HG03066 (cell line): ENCODE measurements around the gene ARL10.

Source experiments
- ATAC-seq: cut with Tn5 transposase; IDR thresholded peaks from one replicate; pipeline ENCODE4 v1.9.1; 2021; ENCODE audit warnings: low read depth; ENCODE audit not compliant: unreplicated experiment

Gene ARL10

DNA sequence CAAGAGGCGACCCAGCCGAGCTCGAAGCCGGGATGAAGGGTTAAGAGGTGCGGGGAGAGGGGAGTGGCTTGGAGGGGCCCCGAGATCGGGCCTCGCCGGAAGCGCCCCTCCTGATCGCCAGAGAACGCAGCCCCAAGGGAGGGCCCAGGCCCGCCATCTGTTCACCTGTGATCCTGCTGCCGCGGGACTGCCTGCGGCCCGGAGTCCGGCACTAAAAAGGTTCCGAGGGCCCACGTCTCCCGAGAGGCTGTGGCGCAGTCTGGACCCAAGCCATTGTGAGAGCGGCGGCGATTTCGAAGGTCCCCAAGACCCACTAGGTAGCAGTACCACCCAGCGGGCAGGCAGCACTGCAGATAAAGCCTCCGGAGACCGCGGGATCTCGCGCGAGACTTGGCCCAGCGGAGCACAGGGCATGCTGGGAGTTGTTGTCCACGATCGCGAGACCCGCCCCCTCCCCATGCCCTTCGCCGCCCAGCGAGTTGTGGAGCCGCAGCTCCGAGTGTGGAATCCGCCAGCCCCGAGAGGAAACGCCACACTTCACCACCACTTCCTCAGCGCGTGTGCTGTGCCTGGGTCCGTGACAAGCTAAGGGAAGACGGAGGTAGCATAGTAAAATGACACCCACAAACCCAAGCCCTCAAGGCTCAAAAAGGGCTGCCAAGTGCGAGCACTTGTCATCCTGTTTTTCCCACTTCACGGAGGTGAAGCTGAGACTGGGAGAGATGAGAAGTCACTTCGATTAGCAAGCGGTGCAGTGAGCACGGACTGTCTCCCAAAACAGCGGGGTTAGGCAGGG is 3.7 kb upstream of the ARL10 start, which contains the start of gene KIAA1191:
Gene KIAA1191, minus strand, starts transcription at position 328 of the 796 bp plus-strand sequence. CDS start 2,256 bp downstream, outside the sequence.
- peak; percentile 87 for ATAC-seq

DNA sequence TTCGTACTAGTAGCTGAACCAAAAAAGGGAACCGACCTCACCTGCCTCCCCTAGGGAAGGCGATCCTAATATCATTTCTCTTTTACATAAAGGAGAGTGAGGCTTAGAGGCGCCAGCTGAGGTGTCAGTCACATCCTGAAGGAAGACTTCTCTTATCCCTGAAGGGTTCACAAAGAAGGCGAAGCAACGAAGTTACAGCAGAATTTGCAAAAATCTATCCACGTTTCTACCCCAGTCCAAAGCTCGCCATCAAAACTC is 3.1 kb upstream of the ARL10 start:
- ATAC-seq, result peak; percentile 4

DNA sequence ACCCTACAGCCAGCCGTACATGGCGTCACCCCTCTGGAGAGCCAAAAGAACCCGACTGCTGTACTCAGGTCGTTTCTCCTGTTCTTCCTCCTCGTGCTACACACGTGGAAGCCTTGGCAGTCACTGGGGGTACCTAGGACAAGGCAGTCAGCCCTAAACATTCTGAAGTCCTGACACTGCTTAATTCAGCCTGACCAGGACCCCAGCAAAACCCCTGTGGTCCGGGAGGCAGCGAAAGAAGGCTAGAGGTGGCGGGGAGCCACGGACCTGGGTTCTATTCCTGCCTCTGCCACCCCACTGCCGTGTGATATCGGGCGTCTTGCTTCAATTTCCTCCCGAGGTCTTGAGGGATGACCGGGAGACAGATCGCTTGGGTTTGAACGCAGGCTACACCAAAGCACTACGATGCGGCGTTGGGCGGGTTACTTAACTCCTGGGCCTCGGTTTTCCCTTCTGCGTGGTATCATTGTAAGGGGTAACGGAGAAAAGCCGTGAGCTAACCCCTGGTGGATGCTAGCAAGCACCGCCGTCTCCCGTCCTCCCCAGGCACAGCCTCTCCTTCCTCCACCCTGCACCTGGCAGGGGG is 429 bp upstream of the ARL10 start:
- no peak for ATAC-seq

DNA sequence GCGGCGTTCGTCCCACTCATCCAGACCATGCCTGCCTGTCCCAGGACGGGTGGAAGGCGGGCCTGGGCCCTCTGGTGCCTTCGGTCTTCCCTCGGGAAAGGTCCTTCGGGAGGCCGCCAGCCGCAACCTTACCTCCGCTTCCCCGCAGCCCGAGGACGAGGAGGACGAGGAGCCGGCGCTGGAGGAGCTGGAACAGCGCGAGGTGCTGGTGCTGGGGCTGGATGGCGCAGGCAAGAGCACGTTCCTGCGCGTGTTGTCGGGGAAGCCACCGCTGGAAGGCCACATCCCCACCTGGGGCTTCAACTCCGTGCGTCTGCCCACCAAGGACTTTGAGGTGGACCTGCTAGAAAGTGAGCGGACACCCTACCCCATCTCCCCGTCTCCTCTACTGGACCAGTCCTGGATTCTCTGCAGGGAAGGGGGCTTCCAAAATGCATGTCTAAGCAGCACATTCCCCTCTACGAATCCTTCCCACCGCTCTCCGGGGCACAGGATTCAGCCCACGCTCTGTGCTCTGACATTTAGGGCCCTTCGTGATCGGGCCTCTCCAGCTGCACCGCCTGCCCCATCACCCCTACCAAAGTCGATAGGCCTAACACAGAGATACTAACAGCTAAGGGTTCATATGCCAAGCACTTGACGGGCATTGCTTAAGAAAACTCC is 1.1 kb downstream of the ARL10 start:
- ATAC-seq, result no peak

DNA sequence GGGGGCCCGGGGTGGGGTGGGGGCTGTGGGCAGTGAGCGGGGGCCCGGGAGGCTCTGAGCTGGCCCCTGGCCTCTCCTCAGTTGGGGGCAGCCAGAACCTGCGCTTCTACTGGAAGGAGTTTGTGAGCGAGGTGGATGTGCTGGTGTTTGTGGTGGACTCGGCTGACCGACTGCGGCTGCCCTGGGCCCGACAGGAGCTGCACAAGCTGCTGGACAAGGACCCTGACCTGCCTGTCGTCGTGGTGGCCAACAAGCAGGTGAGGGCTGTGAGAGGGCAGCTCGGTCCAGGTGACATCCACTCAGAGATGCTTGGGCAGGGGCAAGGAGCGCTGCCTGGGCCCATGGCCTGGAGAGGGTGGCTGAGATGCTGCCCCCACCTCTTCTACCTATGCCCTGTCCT is 3.4 kb downstream of the ARL10 start:
- ATAC-seq, result no peak

DNA sequence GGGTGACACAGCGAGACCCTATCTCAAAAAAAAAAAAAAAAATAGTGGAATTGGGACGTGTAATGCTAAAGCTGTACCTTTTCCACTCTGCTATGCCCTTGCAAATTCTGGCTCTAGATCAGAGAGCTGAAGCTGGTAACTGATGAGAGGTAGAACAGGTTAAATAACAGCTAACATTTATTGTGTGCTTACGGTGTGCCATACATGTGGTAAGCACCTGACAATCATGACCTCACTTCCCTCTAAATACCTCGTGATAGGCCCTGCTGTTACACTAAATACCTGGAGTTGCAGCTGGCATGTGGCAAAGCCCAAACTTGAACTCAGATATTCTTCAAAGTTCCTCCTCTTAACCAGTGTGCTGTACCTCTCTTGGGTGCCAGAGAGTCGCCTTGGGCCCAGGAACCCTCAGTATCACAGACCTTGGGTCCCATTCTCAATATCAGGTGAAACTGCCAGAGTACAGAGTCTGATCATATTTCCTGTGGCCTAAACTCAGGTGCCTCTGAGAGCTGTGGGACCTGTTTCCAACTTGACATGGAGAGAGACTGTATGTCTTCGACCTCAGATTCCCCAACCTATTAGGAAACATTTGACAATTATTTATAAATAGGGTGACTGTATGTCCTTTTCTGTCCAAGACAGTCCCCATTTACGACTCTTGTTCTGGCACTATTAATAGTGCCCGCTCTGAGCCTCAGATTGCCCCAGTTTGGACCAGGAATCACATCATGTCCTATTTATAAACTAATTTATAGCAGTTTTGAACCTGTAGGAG is 4.8 kb downstream of the ARL10 start:
- no peak for ATAC-seq

DNA sequence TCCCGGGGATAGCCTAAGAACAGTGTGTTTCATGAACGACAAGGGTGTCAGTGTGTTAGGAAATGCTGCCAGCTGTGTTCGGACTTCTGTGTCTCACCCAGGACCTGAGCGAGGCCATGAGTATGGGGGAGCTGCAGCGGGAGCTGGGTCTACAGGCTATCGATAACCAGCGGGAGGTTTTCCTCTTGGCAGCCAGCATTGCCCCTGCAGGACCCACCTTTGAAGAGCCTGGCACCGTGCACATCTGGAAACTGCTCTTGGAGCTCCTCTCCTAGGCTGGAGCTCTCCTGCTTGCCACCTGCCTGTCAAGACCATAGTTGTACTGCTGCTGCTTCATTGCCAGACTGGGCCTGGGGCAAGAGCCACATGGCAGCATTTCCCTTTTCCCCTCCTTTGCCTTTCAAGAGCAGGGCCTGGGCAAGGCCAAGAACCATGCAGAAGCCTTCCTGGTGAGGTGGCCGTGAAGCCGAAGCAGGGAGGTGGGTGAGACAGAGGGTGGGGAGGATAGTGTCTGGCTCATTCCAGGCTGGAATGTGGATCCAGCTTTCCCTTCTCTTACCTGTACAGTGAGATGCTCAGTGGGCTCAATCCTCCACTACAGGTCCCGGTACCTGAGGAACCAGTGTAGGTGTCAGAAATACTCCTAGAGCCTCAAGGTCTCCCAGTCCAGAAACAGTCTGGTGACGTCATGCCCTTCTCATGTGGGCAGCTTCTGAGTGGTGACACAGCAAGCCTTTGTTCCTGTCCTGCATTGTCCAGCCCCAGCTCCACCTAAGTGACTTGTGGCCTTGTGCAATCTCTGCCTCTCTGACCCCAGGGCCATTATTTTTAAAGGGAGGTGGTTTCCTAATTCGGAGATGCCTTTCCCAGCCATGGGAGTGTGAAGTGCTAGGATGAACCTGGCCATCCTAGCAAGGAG is 6.6 kb downstream of the ARL10 start:
- ATAC-seq, result no peak

DNA sequence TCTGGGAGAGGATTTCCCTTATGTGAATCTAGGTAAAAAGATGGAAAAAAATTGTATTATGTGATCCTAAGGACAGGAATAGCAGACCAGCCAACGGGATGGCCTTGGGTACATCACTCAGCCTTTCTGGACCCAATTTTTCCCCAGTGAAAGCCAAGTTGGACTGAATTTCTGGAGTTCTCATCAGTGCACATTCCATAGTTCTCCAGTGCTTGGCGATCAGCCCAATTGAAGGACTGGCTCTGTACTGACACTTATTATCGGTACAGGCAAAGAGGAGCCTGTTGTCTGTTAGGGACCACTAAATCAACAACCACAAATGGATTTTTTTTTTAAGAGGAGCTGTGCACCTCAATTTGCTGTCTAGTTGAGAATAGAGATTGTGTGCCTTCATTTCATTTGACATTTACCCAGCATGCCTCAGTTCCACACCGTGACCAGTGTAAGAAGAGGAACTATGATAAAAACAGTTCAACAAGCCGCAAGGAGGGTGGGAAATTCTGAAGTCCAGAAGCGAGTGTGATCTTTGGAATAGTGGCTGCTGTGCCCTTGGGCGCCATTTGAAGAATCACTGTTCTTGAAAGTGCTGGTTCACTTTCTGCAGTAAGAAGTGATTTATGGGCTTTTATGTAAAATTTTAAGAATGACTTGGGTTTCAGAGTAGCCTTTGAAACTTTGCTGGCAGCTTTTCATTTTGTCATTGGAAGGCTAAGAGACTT is 8.0 kb downstream of the ARL10 start:
- no peak for ATAC-seq

DNA sequence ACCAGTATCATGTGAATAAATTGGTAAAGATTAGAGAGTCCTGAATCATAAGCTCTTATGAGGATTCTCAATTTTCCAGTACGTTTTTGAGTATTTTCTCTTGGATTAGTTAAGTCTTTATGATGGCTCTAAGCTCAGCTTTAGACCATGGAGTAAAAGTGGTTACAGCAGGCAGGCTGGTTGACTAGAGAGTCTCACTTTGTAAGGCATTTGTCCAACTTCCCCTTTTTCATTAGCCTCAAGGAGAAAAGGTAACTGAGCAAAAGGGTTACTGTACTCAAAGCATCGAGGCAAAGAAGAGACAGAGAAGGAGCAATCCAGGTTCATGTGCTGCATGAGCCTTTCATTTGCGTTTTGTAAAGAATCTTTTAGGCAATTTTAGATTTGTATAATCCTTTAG is 14.6 kb downstream of the ARL10 start:
- ATAC-seq, result no peak

DNA sequence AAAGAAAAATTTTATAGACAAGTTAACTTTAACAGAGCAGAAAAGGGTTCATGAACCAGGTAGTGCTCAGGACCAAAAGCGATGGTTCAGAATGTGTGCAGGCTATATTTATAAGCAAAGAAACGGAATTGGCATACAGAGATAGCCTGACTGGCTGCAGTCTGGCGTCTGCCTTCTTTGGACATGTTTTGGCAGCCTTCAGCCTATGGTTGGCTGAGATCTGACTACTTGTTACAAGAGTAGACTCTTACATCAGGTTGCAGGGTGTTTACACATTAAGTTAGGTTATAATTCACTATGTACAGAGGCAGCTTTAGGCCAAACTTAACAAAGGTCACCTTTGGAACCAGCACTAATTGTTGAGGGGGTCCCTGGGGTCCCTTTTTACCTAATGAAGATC is 16.1 kb downstream of the ARL10 start:
- ATAC-seq, result no peak

DNA sequence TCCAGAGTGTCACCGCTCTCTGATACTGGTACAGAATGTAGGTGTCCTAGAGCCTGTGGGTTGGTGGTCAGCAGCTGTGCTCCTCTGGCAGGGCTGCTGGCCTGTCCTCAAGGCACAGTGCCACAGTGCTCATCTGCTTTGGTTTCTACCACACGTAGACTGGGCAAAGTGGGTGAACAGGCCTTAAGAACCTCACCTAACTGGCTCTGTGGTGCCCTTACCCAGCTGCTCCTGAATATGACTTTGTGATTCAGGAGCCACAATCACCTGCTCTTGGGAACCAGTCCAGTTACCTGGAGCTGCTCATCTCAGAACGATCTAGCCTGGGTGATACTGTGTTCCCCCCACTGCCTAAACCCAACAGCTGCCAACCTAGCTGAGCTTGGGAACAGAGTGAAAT is 16.7 kb downstream of the ARL10 start:
- ATAC-seq, result no peak

DNA sequence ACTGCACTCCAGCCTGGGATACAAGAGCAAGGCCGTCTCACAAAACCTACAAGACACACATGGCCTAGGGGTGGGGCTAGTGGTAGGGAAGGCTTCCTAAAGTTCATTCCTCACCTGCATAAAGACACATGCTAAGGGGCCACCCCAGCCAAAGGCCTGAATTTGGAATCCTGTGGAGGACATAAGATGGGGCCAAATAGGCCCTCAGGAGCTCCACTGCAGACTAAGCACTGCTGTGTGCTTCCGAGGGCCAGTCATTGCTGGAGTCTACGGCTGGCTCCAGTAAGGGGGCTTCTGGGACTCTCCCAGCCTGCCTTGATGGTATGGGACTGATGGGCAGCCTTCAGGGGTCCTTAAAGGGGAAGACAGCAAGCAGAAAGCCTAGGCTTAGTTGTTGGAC is 17.4 kb downstream of the ARL10 start:
- ATAC-seq, result no peak

DNA sequence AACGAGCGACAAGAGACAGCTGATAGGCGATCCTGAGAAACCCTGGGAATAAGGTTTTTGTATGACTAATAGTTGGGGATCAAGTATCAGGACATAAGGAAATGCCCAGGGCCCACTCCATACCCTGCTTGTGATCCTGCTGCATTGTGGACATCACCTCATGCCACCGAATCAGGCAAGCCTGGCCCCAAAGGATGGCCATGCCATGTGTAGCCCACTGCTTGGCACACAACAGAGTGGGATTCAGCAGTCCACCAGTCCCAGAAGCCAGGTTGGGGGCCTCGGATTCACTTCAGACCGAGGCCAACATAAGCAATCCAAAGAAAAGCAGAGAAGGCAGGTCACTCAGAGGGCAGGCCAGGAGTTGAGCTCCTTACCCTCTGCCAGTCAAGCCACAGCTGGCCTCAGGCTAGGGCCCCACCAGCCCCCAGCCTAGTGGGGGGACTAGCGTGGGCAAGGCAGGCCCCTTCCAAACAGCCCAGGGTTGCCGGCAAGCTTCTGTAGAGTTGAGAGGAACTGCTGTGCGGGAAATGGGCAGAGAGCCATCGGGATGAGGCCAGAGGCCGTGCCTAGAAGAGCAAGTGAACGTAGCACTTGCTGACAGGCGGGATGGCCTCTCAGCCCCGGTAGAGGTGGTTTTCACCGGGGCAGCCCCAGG is 18.1 kb downstream of the ARL10 start:
- no peak for ATAC-seq

DNA sequence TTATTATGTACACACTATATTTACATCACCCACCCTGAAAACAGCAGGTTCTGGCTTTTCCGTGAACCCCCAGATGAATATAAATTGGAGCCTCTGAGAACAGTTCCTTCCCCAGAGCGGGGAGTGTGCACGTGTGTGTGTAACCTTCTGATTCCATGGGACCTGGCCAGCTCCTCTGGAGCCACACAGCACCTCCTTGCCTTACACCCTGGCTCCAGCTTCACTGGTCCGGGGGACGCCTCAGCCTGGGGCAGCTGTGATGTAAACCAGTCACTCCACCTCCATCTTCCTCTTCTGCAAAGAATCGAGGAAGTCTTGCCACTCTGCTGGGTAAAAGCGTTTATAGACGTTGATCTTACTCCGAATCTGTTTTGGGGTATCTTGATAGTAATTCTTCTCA is 18.7 kb downstream of the ARL10 start:
- ATAC-seq, result no peak

DNA sequence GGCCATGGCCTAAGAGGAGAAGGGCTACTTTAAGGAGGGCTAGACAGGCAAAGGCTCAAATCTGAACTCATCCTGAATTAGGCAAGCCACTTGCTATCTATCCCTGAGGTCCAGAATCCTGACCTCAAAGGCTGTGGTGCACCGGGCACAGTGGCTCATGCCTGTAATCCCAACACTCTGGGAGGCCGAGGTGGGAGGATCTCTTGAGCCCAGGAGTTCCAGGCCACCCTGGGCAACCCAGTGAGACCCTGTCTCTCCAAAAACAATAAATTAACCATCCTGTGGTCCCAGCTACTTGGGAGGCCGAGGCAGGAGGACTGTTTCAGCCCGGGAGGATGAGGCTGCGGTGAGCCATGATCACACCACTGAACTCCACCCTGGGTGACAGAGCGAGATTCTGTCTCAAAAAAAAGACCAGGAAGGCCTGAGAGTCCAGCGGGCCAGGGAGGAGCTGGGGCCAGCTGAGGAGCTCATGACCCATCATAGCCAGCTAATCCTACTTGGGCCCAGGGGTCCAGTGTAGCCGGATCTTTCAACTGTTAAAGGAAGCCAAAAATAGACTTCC is 19.2 kb downstream of the ARL10 start:
- ATAC-seq, result no peak

DNA sequence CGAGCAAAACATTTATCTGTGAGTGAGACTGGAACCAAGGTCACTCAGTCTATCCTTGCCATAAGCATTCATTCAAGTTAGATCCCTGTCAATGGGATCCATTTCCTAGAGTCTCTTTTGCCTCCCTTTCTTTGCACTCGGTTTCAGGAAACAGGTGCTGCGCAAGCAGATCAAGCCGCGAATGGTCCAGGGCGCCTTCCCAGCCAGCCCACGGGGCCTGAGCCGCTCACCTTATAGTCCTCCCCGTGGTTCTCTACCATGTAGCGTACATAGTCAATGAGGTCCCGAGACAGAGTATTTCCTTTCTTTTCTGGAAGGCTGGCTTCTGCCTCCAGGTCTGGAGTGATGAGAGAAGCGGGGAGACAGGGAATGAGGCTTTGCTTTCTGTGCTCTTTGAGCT is 19.7 kb downstream of the ARL10 start:
- ATAC-seq, result no peak

DNA sequence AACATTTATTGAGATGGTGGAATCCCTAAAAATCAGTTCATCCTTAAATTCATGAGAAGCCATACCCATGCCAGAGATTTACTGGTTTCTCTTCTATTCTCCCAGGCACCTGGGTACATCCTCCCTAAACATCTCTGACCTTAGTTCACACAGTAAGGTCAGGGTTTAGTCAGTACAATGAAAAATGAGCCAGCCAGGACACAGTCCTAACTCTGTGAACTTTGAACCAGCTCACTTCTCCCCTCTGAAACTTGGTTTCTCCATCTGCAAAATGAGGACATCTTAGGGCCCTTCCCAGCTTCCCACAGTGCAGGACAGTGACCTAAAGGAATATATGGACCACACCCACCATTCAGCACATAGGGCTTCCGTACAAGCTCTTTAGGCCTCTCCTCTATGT is 21.2 kb downstream of the ARL10 start:
- no peak for ATAC-seq

DNA sequence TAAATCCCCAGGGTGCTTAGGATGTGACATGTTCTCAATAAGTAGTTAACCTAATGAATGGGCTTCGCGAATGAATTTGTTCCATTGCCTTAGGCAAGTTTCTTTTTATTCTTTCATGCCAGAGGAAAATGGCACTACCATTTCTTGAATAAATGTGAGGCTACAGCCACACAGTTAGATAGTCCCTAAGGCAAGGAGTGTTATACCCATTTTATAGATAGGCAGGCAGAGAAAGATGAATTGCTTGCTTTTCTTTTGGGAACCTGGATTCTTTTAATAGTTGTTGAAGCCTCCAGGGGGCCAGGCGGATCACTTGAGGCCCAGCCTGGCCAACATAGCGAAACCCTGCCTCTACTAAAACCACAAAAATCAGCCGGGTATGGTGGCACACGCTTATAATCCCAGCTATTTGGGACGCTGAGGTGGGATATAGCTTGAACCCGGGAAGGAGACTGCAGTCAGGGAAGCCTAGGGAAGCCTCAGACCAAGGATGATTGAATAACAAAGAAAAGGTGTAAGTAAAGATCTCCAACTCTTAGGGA is 22.2 kb downstream of the ARL10 start:
- ATAC-seq, result no peak
